ENCODE results near the gene AKR1E2. TPM values are rescaled to one million over a fixed set of nuclear protein-coding genes. Genes with fewer than 3 reads are reported as not detected.

Gene AKR1E2
- total and polyA plus RNA-seq, 2 of the 8 experiments (the other 6 are each of a cell fraction or from before 2014, with no cell fraction given) = 2.6 to 3.5 TPM

- no peak for TF ChIP-seq EGR1 (IDR thresholded peaks at IDR 0.05; ENCODE audit: borderline replicate concordance, low read depth, low read length)
- no peak for TF ChIP-seq CBX8 (IDR thresholded peaks at IDR 0.05; ENCODE audit: borderline replicate concordance, low read depth, low read length)
- TF ChIP-seq SP2 (IDR thresholded peaks at IDR 0.05; ENCODE audit: low read length) = no peak
- TF ChIP-seq TAF7 (optimal IDR thresholded peaks at IDR 0.05; ENCODE audit: borderline replicate concordance, low read depth, low read length) = no peak
- no peak for TF ChIP-seq E2F6 (IDR thresholded peaks at IDR 0.05)
- no peak for TF ChIP-seq RBBP5 (IDR thresholded peaks at IDR 0.05; ENCODE audit: borderline replicate concordance, low read depth, low read length)
- no peak for TF ChIP-seq RFX5 (IDR thresholded peaks at IDR 0.05; ENCODE audit: borderline replicate concordance, low read depth, low read length)
- no peak for TF ChIP-seq EZH2 (IDR thresholded peaks at IDR 0.05; ENCODE audit: low read depth, low read length, severe bottlenecking)
Measured at GRCh38 chr10:4836416-4836969, 10.5 kb downstream of the AKR1E2 start (continued).
